Measurements from ENCODE around the gene TRIO. TPM values are rescaled to one million over a fixed set of nuclear protein-coding genes. Genes with fewer than 3 reads are reported as not detected.

Gene TRIO
- total and polyA plus RNA-seq, 10 of the 15 experiments (the other 5 are each of a cell fraction or from before 2014, with no cell fraction given): 5.1 to 96.4 (median 44.6) TPM

DNA sequence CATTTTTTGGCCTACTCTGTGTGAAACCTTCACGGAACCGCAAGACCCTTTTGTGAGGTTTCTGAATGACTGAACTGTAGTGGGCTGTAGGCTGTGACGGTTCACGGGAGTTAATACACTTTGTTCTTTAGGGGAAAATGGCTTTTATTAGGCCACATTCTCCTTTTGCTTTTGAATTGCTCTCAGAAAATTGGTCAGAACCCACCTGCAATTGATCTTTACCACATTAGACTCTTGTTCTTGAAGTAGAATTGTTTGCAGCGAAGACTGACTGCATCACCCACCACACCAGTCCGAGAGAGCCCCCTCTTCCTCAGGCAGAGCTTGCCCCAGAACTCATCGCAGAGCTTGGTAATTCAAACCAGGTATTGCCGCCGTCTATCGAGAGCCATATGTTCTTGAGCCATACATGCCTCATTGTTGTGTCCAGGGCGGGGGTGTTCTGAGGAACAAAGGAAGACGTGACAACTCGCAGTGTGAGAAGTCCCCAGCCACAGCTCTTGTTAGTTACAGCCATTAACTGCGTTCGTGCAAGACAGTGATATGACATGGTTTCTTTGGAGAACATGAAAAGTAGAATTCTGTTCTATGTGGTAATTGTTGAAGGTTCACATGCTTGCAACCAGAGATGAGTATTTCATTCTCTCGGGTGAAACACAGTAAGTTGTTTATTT lies 272.0 kb downstream of the TRIO start (continued):
- TF ChIP-seq SRF (IDR thresholded peaks at IDR 0.05; ENCODE audit: low read depth in 2 of 2, low read length in 2 of 2): 0 out of 4 replicates have a peak, but pooled peaks of 1 of the 2 experiments have one; percentile 18
- TF ChIP-seq PAX8 (IDR thresholded peaks at IDR 0.05): no peak
- TF ChIP-seq BCL11A (IDR thresholded peaks at IDR 0.05; ENCODE audit: low read depth, low read length): peak; percentile 78
- TF ChIP-seq, protein P1, sequence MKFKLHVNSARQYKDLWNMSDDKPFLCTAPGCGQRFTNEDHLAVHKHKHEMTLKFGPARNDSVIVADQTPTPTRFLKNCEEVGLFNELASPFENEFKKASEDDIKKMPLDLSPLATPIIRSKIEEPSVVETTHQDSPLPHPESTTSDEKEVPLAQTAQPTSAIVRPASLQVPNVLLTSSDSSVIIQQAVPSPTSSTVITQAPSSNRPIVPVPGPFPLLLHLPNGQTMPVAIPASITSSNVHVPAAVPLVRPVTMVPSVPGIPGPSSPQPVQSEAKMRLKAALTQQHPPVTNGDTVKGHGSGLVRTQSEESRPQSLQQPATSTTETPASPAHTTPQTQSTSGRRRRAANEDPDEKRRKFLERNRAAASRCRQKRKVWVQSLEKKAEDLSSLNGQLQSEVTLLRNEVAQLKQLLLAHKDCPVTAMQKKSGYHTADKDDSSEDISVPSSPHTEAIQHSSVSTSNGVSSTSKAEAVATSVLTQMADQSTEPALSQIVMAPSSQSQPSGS (IDR thresholded peaks at IDR 0.05; ENCODE audit: low read length): peak; percentile 80
- TF ChIP-seq, protein P2, sequence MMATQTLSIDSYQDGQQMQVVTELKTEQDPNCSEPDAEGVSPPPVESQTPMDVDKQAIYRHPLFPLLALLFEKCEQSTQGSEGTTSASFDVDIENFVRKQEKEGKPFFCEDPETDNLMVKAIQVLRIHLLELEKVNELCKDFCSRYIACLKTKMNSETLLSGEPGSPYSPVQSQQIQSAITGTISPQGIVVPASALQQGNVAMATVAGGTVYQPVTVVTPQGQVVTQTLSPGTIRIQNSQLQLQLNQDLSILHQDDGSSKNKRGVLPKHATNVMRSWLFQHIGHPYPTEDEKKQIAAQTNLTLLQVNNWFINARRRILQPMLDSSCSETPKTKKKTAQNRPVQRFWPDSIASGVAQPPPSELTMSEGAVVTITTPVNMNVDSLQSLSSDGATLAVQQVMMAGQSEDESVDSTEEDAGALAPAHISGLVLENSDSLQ (IDR thresholded peaks at IDR 0.05): peak; percentile 43; the same call in 1 of the 2 replicates

DNA sequence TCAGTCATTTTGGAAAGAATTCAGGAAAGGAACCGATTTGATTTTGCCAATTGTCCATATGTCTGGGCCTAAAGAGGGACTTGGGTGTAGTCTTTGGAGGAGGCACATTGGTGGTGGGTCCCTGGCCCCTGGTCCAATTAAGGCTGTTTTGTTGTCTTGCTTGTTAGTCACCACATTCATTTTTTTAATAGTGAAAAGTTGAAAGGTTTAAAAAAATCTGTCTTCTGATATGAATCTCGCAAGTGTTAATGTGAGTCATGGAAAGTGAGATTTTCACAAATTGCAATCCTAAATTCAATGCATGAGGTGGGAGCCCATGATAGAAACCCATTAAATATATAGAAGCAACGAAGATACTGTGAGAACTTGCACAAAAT lies 272.5 kb downstream of the TRIO start:
- FAIRE-seq (peak; percentile 23), ATAC-seq (peak; percentile 35), DNase-seq (ENCODE audit: low read depth, low spot score) (peak; percentile 41)
- H3K4me3 ChIP-seq: peak overlapping the region; percentile 32; the same call in 1 of the 2 replicates
- in situ Hi-C loops (cut with MboI) (no loop called here), intact Hi-C loops (cut with micrococcal nuclease; ENCODE audit: unreplicated experiment) (no loop called here)
- SMC1A ChIA-PET (ENCODE audit: uncharacterized antibody, unreplicated experiment): interaction anchor here (0.6 to 2.5 kb wide), 6 partner anchors 14 to 273 kb away, joined by 3 to 14 read pairs (median 3); partner anchors contain the start of gene TRIO
- CTCF ChIA-PET: interaction anchor here (0.7 to 2.7 kb wide), 7 partner anchors 11 to 271 kb away, joined by 3 to 9 read pairs (median 5); no protein-coding TSS in a partner anchor
- no peaks in the 10 kb centered on the region for H4K20me1 ChIP-seq (ENCODE audit: control insufficient read depth, insufficient read depth)
- no TSS peak for BruUV-seq (replicated peaks)
- H3K4me1 ChIP-seq (ENCODE audit: control insufficient read depth, insufficient read depth, low read length): peaks cover 41% of the 10 kb centered on the region
- WGBS (ENCODE audit: insufficient coverage, insufficient replicate concordance, low lambda C conversion rate, missing lambda C conversion rate): 9% methylated on average over 3 of the region's 3 CpGs
- H3K79me2 ChIP-seq (ENCODE audit: control insufficient read depth, insufficient read depth, low read length): no peaks in the 10 kb centered on the region
- H2AFZ ChIP-seq (ENCODE audit: control insufficient read depth, low read depth, low read length): no peak overlapping the region
- H3K36me3 ChIP-seq (ENCODE audit: control insufficient read depth in 2 of 2, insufficient read depth in 2 of 2, low read length in 1 of 2): peaks cover 14 to 32% of the 10 kb centered on the region in 2 experiments
- peak overlapping the region; percentile 91 for H3K27ac ChIP-seq (ENCODE audit: control insufficient read depth, insufficient read depth)
- H3K9ac ChIP-seq (ENCODE audit: control insufficient read depth, insufficient read depth, low read length): peak overlapping the region; percentile 64
- RAD21 ChIA-PET (ENCODE audit: unreplicated experiment): interaction anchor here (1.0 to 1.5 kb wide), 3 partner anchors 64 to 211 kb away, joined by 3 to 7 read pairs (median 4); no protein-coding TSS in a partner anchor
- POLR2A ChIA-PET: no interaction called here
- H3K27me3 ChIP-seq (replicated peaks in 1 of 2; ENCODE audit: control insufficient read depth in 2 of 2, insufficient read depth in 2 of 2, low read length in 1 of 2): no peaks in the 10 kb centered on the region
- H3K4me2 ChIP-seq (ENCODE audit: control insufficient read depth, insufficient read depth): peak overlapping the region; percentile 52
- H3K9me3 ChIP-seq (replicated peaks; ENCODE audit: control insufficient read depth, insufficient read depth, low read length): no peaks in the 10 kb centered on the region
- TF ChIP-seq NR2C1 (IDR thresholded peaks at IDR 0.05): no peak
- TF ChIP-seq MTA2 (IDR thresholded peaks at IDR 0.05; ENCODE audit: low read depth): peak; percentile 95
- TF ChIP-seq, protein P3, sequence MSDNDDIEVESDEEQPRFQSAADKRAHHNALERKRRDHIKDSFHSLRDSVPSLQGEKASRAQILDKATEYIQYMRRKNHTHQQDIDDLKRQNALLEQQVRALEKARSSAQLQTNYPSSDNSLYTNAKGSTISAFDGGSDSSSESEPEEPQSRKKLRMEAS (IDR thresholded peaks at IDR 0.05; ENCODE audit: low read depth, low read length): no peak
- TF ChIP-seq ZNF622 (IDR thresholded peaks at IDR 0.05): no peak
- no peak for TF ChIP-seq NRF1 (conservative IDR thresholded peaks at IDR 0.05; ENCODE audit: low read depth, low read length)
- no peak for TF ChIP-seq MTA3 (IDR thresholded peaks at IDR 0.05; ENCODE audit: borderline replicate concordance, low read length)
- no peak for TF ChIP-seq RBBP5 (conservative IDR thresholded peaks at IDR 0.05)
- TF ChIP-seq POLR2AphosphoS5 (IDR thresholded peaks at IDR 0.05; ENCODE audit: low read length): no peak; the same call in 1 of the 2 replicates
- TF ChIP-seq JUNB (IDR thresholded peaks at IDR 0.05): peak; percentile 96
- TF ChIP-seq CHD1 (IDR thresholded peaks at IDR 0.05; ENCODE audit: low read depth, low read length): no peak
- TF ChIP-seq, protein P4, sequence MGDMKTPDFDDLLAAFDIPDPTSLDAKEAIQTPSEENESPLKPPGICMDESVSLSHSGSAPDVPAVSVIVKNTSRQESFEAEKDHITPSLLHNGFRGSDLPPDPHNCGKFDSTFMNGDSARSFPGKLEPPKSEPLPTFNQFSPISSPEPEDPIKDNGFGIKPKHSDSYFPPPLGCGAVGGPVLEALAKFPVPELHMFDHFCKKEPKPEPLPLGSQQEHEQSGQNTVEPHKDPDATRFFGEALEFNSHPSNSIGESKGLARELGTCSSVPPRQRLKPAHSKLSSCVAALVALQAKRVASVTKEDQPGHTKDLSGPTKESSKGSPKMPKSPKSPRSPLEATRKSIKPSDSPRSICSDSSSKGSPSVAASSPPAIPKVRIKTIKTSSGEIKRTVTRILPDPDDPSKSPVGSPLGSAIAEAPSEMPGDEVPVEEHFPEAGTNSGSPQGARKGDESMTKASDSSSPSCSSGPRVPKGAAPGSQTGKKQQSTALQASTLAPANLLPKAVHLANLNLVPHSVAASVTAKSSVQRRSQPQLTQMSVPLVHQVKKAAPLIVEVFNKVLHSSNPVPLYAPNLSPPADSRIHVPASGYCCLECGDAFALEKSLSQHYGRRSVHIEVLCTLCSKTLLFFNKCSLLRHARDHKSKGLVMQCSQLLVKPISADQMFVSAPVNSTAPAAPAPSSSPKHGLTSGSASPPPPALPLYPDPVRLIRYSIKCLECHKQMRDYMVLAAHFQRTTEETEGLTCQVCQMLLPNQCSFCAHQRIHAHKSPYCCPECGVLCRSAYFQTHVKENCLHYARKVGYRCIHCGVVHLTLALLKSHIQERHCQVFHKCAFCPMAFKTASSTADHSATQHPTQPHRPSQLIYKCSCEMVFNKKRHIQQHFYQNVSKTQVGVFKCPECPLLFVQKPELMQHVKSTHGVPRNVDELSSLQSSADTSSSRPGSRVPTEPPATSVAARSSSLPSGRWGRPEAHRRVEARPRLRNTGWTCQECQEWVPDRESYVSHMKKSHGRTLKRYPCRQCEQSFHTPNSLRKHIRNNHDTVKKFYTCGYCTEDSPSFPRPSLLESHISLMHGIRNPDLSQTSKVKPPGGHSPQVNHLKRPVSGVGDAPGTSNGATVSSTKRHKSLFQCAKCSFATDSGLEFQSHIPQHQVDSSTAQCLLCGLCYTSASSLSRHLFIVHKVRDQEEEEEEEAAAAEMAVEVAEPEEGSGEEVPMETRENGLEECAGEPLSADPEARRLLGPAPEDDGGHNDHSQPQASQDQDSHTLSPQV (IDR thresholded peaks at IDR 0.05): no peak
- no peak for TF ChIP-seq TCF12 (IDR thresholded peaks at IDR 0.05; ENCODE audit: low read depth, low read length)
